ENCODE measurements around the gene SELL.
"Not testable (repeated sequence)": the region's sequence is repeated elsewhere in the genome, so short reads cannot be mapped to it uniquely, and the experiment has no call there.

SELL gene

DNA sequence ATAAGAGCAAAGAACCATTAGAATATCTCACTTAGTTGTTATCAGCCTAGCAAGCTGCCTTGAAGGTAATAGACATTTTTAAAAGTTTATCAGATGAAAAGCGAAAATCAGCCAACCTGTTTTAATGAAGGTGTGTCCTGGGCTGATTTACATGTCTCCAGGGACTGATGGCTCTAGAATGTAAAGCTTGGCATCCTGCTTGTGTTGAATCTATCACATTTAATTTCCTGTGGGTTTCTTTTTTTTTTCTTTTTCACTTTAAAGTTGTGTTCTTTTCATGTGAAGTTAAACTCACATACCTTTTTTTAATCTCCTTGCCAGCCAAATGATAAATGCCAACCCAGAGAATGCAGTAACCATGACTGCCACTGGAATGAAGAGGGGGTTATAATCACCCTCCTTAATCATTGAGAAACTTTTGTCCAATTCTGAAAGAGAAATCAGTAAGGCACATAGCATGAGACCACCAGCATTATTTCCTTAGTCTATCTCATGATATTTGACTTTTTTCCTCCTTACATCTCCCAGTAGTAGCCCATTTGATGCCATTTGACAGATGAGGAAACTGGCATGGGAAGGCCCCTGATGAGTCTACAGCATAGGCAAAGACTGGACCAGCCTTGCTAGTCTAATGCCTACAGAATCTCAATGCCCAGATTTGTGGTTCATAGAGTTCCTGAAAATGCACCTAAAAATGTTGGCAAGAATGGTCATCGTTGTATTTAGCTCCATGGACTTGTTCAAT is 10.0 kb downstream of the SELL start:
- DNase-seq: no peak

DNA sequence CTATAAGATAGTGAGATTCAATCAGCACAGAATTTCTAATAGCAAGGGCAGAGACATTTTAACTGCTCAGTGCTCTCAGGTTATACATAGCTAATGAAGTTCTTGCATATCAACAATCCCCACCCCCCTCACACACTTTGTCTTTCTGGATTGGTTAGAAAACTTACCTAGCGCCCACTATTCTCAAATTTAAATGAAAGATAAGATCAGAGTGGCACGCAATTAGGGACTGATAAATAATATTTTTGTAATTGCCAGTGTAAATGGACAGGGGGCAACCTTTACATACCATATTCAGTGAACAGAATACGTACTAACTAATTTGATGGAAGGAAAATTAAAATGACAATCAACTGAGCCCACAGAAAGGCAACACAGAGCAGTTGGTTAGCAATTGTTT is 11.7 kb downstream of the SELL start:
- DNase-seq: no peak

DNA sequence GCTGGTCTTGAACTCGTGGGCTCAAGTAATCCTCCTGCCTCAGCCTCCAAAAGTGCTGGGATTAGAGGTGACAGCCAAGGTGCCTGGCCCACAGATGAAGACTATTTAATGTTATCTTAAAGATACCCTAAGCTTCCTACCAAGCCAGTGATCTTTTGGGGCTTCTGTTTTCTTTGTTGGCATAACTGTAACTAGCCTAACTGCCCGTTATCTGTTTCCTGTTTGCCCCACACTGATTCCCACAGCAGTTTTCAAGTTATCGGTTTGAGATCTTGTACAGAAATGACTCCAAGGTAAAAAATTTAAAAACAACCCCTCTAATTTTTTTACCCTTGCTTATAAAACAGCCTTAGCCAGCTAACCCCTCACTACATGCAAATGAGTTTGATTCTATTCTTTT is 12.4 kb downstream of the SELL start:
- DNase-seq: no peak

DNA sequence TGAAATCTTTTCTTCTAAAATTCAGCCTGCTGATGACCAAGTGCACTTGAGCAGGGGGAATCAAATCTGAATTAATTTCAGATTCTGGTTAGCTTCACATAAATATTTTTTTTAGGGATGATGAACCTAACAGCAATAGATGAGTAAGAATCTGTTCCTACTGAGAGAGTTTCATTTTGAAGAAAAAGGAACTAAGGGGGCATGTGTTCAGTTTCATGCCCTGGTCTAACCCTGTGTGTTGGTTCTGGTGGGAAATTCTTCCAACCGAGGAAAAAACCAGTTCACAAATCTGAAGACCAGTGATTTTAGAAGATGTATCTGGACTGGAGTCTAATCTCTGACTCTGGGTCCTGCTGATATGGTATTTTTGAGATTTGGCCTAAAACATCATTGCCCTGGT is 13.7 kb downstream of the SELL start:
- DNase-seq: no peak

DNA sequence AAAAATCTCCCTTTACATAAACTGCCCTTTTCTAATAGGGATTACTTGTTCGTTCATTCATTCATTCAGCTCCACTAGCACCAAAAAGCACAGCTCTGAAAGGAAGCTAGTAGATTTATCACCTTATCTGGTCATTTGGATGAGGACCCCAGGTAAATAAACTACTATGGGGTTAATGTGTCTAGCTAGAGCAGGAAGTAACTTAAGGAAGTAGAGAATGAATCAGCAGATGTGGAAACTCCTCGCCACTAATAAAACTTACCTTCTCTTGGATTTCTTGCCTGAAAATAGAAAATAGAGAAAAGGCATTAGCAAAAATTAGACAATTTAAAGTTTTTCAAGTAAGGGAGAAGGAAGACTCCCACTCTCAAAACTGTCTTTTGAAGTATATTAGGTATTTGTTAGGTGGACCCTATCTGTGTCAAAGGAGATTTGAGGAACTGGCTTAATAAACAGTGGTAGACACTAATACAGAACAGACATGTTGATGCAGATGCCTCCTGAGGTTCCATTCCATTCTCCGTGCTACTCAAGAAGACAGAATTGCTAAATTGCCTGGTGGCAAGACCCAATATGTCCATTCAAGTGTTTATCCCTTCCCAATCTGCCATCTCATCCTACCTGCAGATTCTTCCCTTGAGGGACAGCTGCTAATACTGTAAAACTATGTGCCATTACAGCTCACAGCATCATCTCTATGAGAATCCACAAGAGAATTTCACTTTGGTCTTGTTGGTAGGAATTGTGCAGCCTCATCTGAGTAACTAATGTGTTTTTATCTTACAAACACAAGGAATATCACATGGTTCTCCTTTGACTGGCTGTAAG is 14.9 kb downstream of the SELL start:
- DNase-seq: no peak

DNA sequence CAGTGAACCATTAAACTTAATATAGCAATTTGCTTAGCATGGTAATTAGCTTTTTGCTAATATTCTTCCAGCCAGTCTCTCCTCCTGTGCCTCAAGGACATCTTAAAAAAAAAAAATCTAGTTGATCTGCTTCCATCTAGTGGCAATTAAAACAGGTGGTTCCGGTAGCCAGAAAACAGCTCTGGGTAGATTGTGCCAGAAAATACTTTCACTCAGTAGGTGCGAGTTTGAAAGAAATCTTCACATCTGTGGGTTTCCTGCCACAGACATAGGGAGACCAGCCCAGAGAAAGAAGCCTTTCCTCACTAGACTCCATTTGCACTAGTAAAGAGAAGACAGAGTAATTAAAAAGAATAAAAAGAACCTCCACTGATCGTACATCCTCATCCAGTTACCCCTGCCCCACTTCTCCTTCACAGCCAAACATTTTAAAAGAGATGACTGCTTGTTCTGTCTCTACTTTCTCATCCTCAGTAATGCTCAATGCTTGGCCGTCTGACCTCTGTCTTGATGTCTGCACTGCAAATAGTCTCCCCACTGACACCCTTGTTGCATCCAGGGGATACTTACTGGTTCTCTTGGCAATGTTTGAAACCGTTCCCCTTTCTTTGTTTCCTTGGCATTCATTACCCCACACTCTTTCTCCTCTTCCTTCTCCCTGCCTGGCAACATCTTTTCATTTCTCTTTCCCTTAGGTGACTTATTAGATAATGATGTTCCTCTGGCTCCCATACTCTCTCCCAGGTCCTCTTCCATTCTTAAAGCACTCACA is 16.9 kb downstream of the SELL start:
- DNase-seq: no peak

DNA sequence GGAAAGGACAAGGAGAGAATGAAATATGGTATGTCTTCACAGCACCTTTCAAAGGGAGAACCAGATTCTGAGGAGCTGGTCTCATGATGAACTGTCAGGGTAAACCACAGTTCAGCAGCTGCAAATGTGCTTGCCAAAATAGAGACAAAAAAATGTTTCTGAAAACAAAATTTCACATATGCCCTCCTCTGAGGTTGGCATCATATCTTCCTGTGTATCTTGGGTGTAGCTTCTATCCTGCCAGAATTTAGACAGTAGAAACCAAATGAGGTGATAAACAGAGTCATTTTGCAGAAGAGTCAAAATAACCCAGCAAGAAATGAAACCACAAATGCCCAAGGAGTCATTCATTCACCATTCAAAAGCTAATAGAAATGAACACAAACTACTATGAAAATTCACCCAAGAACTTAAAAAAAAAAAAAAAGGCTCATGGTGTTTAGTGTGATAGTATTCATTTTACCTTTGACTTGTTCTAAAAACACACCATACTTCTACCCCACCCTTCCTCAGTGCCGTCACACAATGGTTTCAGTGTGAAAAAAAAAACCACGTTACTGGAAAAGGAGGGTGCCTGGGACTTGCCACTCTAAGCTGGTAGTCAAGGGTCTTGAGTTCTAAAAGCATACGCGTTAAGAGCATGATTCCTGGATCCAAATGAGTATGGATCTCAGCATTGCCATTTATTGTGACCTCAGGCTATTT is 18.5 kb downstream of the SELL start:
- DNase-seq: no peak

DNA sequence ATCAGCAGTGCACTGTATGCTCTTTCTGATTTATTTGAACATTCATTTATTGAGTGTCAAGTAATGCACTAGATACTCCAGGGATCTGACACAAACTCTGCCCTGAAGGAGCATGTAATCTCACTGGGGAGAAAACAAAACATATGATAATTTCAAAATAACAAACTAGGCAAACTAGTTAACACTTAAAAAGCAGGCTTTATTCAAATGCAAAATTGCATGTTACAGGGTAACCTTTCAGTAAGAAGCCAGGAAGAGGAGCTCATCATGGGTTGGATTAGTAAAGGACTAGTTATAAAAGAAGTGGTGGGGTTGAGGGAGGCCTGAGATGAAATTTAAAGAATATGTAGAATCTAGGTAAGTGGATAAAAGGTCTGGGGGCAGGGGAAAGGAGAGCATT is 20.9 kb downstream of the SELL start:
- DNase-seq: no peak

DNA sequence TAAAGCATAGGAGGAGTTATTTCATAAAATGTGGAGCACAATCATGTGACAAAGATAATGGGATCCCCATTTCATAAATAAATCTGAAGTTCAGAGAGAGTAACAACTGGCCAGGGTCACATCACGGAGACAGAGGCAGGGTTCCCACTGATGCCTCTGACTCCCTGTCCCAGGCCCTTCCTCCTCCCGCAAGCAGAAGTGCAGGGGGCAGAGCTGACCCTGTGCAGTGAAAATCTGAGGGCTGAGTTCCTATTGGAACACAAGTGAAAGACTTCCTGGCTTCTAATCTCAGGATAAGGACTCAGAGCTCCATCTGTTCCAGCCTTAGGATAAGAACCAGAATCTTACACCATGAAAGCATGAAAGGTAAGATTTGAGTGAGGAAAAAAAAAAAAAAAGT is 22.0 kb downstream of the SELL start:
- DNase-seq: no peak

DNA sequence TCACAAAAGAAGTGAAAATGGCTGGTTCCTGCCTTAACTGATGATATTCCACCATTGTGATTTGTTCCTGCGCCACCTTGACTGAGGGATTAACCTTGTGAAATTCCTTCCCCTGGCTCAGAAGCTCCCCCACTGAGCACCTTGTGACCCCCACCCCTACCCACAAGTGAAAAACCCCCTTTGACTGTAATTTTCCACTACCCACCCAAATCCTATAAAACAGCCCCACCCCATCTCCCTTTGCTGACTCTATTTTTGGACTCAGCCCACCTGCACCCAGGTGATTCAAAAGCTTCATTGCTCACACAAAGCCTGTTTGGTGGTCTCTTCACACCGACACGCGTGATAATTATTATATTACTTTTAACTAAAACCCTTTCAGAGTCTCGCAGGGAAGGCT is 23.0 kb downstream of the SELL start:
- DNase-seq: not testable (repeated sequence)

DNA sequence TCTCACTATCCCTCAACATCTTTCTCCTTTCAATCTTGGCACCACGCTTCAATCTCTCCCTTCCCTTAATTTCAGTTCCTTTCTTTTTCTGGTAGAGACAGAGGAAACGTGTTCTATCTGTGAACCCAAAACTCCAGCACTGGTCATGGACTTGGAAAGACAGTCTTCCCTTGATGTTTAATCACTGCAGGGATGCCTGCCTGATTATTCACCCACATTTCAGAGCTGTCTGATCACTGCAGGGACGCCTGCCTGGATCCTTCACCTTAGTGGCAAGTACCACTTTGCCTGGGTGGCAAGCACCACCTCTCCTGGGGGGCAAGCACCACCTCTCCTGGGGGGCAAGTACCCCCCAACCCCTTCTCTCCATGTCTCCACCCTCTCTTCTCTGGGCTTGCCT is 27.8 kb downstream of the SELL start:
- DNase-seq: no peak

DNA sequence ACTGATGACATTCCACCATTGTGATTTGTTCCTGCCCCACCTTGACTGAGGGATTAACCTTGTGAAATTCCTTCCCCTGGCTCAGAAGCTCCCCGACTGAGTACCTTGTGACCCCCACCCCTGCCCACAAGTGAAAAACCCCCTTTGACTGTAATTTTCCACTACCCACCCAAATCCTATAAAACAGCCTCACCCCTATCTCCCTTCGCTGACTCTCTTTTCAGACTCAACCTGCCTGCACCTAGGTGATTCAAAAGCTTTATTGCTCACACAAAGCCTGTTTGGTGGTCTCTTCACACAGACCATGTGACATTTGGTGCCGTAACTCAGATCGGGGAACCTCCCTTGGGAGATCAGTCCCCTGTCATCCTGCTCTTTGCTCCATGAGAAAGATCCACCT is 28.3 kb downstream of the SELL start:
- DNase-seq: not testable (repeated sequence)

DNA sequence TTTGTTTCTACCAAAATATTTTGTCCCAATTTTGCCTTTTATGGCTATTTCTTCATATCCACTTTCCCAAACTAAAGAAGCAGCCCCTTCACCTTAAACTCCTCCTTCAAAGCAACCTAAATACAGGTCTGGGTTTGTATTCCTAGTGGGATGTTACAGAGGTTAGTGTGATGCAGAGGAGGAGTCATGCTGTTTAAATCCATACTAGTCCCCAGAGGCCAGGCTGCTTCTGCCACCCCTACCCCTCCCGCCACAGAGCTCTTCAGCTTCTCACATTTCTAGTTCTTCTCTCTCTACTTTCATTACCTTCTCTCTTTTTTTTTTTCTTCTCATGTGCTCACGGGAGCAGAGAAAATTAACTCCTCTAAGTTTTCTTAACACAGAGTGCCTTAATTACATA is 29.3 kb downstream of the SELL start:
- peak; percentile 50 for DNase-seq

DNA sequence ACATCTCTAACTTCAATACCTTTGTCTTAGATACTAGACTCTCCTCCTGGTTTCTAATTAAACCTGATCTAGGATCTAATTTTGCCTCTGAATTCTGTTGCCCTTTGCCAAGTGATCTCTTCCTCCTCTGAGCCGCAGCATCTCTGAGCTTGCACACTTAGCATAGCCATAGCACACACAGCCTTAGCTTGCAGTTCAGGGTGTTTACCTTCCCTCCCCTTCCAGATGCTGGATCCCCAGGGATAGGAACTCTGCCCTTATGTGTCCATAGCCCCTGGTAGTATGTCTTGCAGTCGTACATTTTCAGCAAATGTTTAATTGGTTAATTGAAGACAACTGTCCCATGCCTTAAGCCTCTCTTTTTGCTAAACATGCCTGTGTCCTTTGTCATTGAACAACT is 30.3 kb downstream of the SELL start:
- DNase-seq: no peak

DNA sequence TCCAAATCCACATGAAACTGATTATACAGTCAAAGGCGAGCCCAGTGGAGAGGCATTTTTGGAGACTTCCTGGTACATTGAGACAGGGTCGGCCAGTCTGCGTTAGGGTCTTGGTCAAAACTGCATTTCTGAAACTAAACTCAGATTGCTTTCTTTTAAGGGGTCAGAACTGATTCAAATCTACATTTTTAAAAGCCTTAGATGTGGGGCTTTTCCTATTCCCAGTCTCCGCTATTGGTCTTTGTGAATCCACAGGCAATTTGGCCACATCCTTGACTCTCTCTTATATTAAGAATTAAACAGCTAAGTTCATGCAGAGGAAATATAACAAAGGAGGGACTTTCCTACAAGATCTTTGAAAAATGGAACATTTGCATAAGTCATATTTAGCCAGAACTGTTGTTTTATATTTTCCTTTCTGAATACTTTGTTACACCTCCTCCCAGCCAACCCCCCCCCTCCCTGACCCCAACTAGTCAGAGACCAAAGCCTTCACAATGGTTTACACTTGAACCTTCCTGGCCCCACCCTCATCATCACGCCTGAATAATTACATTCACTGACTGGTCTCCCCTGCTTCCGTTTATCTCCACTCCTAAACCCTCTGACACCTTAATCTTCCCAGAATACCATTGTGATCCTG is 30.9 kb downstream of the SELL start:
- DNase-seq: no peak

DNA sequence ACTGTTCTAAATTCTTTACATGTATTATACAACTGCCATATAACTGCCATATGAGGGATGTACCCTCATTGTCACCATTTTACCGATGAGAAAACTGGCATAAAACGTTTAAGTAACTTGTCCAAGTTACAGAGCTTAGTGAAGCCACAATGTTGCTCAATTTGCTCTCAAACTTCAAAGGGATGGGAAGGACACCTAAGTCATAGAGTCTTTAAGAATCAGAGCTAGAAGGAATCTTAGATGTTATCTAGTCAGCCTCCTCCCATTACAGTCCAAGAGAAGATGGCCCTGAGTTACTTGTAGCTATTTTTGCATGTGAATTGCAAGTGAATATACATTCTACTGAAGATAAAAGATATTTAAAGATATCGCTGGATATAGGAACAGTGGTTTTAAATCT is 31.7 kb downstream of the SELL start:
- no peak for DNase-seq

DNA sequence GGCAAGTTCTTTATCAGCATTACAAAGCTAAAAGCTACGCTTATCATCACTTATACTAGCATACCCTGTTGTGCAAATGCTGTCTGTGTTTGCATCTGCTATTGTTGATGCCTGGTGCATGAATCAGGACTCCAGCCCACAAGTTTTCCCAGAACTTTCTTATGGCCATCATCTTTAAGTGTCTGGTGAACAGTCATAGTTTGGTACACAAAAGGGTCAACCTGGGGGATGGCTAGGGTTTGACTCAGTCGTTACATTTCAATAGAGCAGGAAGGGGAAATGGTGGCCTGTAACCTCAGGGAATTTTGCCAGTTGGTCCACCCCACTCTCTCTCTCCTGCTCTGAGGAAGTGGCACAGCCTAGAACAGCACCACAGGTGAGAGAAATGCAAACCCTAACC is 35.4 kb downstream of the SELL start:
- DNase-seq: no peak

DNA sequence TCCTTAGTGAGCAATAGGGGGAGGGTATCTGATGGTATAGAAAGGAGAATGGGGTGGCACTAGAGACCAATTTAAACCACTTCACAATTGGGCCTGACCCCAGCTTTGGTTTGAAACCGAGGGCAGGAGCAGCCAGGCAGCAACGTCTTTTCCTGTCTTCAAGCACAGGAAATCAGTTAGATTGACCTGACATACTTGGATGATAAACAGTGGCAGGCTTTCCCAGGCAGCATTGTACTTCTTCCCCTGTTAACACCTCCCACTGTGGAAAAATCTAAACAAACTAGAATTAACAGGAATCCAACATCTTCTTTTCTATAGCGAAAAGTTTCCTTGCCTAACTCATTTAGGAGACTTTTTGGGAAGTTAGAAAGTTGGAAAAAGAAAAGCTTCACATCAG is 40.6 kb downstream of the SELL start:
- no peak for DNase-seq

DNA sequence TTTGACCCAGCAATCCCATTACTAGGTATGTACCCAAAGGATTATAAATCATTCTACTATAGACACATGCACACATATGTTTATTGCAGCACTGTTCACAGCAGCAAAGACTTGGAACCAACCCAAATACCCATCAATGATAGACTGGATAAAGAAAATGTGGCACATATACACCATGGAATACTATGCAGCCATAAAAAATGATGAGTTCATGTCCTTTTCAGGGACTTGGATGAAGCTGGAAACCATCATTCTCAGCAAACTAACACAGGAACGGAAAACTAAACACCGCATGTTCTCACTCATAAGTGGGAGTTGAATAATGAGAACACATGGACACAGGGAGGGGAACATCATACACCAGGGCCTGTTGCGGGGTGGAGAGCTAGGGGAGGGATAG is 41.2 kb downstream of the SELL start:
- not testable (repeated sequence) for DNase-seq

DNA sequence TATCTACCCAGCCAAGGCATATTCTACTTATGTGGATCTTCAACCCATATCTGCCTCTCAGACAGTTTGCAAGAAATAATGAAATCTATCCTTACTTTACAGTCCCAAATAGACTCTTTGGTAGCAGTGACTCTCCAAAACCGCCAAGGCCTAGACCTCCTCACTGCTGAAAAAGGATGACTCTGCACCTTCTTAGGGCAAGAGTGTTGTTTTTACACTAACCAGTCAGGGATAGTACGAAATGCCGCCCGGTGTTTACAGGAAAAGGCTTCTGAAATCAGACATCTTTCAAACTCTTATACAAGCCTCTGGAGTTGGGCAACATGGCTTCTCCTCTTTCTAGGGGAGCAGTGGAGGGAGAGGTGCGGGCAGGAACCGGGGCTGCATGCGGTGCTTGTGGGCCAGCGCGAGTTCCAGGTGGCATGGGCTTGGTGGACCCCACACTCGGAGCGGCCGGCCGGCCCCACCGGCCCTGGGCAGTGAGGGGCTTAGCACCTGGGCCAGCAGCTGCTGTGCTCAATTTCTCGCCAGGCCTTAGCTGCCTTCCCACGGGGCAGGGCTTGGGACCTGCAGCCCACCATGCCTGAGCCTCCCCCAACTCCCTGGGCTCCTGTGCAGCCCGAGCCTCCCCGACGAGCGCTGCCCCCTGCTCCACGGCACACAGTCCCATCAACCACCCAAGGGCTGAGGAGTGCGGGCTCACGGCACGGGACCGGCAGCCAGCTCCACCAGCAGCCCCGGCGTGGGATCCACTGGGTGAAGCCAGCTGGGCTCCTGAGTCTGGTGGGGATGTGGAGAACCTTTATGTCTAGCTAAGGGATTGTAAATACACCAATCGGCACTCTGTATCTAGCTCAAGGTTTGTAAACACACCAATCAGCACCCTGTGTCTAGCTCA is 43.5 kb downstream of the SELL start:
- not testable (repeated sequence) for DNase-seq

DNA sequence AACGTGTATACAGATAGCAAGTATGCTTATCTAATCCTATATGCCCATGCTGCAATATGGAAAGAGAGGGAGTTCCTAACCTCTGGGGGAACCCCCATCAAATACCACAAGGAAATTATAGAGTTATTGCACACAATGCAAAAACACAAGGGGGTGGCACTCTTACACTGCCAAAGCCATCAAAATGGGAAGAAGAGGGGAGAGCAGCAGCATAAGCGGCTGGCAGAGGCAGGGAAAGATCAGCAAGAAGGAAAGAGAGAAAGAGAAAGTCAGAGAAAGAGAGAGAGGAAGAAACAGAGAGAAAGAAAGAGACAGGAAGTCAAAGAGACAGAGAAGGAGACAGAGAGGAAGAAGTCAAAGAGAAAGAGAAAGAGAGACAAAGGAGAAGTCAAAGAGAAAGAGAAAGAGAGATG is 44.2 kb downstream of the SELL start:
- DNase-seq: not testable (repeated sequence)

Measured in NCI-H2171 treated with DMSO at 0.1 percent for 48 hours (cell line).